Endothelial cell of umbilical vein (primary cell): ENCODE measurements around the gene MAP3K15.

Experiments used
- CTCF ChIP-seq, 2 donors: IDR thresholded peaks; 1 replicate in 1 of 2; 2 replicates in 1 of 2; pipeline ENCODE4 v1.5.1; 2011; ENCODE audit warnings: low read length in 2 of 2, mild to moderate bottlenecking in 2 of 2, moderate library complexity in 2 of 2, control low read depth in 1 of 2, inconsistent platforms in 1 of 2, low read depth in 1 of 2; ENCODE audit not compliant: insufficient read depth in 1 of 2; ENCODE audit errors: extremely low read depth in 1 of 2
- JUN ChIP-seq: IDR thresholded peaks from 2 replicates; pipeline ENCODE4 v1.6.1; 2011; ENCODE audit warnings: borderline replicate concordance, low read depth; ENCODE audit not compliant: insufficient read length, insufficient read depth
- MYC ChIP-seq: IDR thresholded peaks from one replicate; pipeline ENCODE4 v1.6.1; 2011; ENCODE audit warnings: mild to moderate bottlenecking, low read depth, low read length
- POLR2A ChIP-seq: IDR thresholded peaks from 2 replicates; pipeline ENCODE4 v1.6.1; 2012; ENCODE audit warnings: low read depth, mild to moderate bottlenecking, control low read depth, low read length
- POLR2AphosphoS5 ChIP-seq: IDR thresholded peaks from 2 replicates; pipeline ENCODE4 v1.6.1; 2012; ENCODE audit warnings: low read depth, mild to moderate bottlenecking, control low read depth, low read length, moderate library complexity; ENCODE audit not compliant: insufficient read depth

GRCh38 chrX:19535476-19535875 lies 20.2 kb upstream of the MAP3K15 start:
- TF ChIP-seq CTCF (IDR thresholded peaks at IDR 0.05; ENCODE audit: extremely low read depth in 1 of 2, insufficient read depth in 1 of 2, low read depth in 1 of 2, low read length in 2 of 2), result peak; percentile 7 to 21
- TF ChIP-seq POLR2A, result no peak
- TF ChIP-seq MYC, result no peak
- TF ChIP-seq JUN, result no peak
- no peak for TF ChIP-seq POLR2AphosphoS5
